ENCODE data around the gene RPAP2.
A peak's percentile ranks its signal among the peaks of the same experiment; 100 is the strongest.
"Not testable (repeated sequence)": the region's sequence is repeated elsewhere in the genome, so short reads cannot be mapped to it uniquely, and the experiment has no call there.

Gene RPAP2

DNA sequence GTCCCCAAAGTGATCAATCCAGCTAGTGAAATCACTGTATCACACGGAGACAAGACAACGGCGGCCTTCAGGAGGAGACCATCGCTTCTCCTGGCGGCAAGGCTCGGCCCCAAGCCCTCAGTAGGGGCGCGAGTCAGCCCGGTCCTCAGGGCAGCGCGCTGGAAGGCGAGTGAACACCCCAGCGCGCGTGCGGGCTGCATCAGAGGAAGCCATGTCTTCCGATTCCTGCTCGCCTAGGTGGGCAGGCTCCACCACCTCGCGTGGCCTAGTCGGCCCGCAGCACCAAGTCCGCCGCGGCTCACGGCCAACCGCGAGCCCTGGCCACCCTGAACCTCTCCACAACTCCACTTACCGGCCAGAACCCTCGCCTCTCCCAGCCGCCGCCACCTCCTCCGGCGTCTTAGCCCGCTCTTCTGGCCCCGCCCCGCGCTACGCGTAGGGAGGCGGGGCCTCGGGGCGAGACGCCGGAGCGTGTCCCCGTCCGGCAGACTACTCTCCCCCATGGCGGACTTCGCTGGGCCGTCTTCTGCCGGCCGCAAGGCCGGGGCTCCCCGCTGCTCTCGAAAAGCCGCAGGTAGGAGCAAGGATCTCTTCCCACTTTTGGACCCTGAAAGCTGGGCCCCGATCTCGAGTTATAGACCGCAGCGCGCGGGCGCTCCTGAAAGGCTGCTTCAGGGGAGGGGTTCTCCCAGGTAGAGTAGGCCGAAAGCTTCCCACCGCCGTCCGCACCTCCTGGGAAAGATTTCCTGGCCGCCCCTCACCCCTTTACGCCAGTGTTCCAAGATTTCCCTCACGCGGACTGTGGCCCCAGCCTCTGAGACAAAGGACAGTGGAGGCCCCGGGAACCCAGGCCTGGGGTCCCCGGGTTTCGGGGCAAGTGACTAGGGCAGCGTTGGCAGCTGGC, at the start of gene RPAP2, which contains the start of gene GLMN:
RPAP2 (plus strand) TSS at position 487 of the 904 bp plus-strand sequence; CDS start at position 502, 15 bp downstream.
GLMN (minus strand) TSS at position 415 of the 904 bp plus-strand sequence. CDS start 988 bp downstream, outside the sequence.
- DNase-seq (ENCODE audit: low read depth), result peak; percentile 72

DNA sequence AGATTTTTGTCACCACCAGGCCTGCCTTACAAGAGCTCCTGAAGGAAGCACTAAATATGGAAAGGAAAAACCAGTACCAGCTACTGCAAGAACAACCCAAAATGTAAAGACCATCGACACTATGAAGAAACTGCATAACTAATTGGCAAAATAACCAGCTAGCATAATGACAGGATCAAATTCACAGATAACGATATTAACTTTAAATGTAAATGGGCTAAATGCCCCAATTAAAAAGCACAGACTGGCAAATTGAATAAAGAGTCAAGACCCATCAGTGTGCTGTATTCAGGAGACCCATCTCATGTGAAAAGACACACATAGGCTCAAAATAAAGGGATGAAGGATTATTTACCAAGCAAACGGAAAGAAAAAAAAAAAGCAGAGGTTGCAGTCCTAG, 44.1 kb upstream of the RPAP2 start:
- not testable (repeated sequence) for DNase-seq (ENCODE audit: low read depth)

DNA sequence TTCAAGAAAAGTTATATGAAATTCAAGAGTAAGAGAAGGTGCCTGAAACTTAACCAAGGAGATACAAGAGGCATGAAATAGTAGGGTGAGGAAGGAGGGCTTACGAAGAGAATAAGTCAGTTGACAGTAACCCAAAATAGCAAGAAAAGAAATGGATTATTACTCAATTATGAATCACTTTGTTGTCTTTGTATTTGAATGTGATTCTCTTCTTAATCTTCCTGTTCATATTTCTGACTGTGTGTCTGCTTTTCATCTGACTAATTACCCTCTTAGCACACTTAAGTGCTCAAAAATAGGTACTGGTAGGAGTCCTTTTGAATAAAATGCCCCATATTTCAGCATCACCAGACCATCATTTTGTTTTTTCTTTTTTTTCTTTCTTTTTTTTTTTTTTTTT, 39.5 kb upstream of the RPAP2 start:
- no peak for DNase-seq (ENCODE audit: low read depth)

DNA sequence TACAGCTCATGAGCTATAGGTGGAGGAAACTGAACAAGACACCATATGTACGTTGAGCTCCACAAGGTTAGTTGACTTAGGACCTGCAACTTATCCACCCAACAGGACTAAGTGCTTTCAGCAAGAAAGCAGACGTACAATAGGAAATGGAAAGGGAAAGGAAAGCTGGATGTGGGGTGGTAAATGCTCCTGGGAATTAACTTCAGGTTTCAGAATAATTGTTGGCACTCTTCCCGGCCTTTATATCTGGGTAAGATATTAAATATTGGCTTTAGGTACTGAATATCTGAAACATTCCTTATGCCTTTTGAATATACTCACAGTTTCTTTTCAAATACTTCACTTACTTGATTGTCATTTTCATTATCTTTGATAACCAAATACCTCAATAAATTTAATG, 36.3 kb upstream of the RPAP2 start:
- no peak for DNase-seq (ENCODE audit: low read depth)

DNA sequence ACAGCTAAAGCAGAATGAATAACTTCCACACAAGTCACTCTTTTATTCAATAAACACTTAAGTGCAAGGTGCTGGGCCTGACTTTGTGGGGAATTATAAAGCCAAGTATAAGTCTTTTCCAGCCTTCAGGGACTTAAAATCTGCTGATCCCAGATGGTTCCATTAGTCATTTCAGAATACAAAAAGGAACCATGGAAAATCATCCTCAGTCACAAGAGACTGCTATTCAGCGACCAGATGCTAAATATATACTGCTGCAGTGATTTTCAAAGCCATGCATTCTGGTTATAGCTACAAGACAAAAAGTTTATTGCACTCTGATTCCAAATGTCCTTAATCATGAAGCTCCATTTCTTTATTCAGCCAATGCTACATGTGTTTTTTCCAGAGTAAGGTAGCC, 25.8 kb upstream of the RPAP2 start:
- DNase-seq (ENCODE audit: low read depth), result no peak

DNA sequence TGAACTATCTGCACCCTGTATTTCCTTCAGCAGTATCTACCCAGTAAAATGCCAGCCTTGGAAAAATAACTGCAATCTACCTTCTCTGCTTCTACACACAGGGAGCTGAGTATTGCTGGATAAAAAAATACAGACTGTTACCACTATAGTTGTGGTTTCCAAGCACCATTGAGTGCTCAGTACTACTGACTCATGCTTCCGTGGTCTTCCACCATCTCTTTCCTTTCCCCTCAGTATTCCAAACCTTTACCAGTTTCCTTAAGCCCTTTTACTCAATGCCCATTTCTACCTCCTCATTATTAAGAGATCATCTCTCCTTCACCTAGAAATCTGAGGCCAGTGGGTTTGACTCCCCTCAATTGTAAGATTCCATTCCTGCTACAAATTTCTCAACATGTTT, 23.9 kb upstream of the RPAP2 start:
- no peak for DNase-seq (ENCODE audit: low read depth)

DNA sequence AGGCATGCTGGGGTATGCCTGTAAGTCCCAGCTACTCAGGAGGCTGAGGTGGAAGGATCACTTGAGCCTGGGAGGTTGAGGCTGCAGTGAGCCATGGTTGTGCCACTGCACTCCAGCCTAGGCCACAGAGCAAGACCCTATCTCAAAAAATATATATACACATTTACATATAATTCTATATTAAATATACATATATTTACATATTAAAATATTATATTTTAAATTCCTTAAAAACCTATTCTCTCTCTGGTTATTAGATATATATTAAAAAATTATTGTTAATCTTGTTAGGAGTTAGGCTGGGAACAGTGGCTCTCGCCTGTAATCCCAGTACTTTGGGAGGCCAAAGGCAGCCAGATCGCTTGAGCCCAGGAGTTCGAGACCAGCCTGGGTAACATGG, 22.8 kb upstream of the RPAP2 start:
- no peak for DNase-seq (ENCODE audit: low read depth)

DNA sequence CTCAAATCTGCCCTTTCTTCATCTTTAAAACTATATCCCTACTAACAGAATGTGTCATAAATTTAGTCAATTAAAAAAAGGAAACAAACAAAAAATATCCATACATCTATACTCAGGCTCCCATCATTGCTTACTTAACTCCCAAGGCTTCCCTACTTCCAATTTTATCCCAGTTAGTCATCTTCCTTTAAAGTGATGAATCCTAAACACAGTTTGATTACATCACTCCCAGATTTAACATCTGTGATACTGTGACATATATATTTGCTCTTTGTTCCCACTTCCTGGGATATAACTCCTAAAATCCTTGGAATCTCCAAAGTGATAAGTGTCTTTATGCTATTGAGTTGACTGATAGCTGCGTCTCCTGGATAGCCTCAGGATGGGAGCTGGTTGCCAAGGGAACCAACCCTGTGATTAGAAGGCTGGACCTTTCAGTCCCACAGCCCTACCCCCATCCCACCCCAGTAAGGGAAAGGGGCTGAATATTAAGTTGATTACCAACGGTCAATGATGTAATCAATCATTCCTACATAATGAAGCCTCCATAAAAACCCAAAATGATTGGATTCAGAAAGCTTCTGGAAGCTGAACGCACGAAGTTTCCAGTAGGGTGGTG, 21.6 kb upstream of the RPAP2 start:
- no peak for DNase-seq (ENCODE audit: low read depth)

DNA sequence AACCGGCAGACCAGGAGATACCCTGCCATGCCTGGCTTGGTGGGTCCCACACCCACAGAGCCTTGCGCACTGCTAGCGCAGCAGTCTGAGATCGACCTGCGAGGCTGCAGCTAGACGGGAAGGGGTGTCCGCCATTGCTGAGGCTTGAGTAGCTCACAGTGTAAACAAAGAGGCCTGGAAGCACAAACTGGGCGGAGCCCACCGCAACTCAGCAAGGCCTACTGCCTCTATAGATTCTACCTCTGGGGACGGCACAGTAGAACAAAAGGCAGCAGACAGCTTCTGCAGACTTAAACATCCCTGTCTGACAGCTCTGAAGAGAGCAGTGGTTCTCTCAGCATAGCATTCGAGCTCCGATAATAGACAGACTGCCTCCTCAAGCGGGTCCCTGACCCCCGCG, 19.1 kb upstream of the RPAP2 start:
- DNase-seq (ENCODE audit: low read depth), result not testable (repeated sequence)

DNA sequence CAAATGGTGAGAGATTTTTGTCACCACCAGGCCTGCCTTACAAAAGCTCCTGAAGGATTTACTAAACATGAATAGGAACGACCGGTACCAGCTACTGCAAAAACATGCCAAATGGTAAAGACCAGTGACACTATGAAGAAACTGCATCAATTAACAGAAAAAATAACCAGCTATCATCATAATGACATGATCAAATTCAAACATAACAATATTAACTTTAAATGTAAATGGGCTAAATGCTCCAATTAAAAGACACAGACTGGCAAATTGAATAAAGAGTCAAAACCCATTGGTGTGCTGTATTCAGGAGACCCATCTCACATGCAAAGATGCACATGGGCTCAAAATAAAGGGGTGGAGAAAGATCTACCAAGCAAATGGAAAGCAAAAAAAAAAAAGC, 17.4 kb upstream of the RPAP2 start:
- DNase-seq (ENCODE audit: low read depth), result not testable (repeated sequence)

DNA sequence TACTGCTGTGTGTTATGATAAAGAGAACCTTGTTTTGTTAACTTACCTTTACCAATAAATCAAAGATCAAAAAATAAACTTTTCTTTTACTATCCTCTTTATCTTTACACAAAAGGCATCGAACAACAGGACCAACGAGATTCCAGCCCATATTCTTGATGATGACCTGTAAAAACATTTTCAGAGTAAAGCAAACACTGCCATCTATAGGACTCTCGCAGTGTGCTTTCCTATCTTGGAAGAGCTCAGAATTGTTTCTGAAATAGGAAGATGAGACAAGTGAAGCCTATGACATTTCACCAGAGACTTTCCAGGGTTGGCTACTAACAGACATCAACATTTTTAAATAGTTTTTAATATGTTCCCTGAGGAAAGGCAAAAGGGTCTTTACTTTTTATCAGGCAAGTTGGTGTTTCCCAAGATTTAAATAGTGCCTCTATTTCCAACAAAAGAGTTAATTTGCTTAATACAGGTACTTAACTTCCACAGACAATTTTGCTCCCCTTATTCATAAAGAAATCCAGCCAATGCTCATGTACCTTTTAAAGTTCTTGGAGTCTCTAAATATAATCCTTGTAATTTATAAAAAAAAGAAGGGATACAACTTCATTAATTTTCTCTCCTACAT, 7.4 kb upstream of the RPAP2 start:
- DNase-seq (ENCODE audit: low read depth), result no peak

DNA sequence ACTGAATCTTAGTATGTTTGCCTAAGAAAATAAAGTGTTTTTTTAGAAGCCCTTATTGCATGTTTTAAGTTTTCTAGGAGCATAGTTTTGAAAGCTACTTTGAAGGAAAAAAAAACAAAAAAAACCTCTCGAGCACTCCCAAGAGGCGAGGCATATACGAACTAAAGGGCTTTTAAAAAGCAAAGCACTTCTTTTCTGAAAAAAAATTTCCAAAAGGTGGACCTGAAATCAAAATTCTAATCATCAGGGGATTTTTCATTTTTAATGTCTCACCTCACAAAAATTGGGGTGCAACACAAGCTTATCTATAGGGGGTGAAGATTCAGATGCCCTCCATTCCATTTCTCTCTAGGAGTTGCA, 666 bp upstream of the RPAP2 start:
- no peak for DNase-seq (ENCODE audit: low read depth)

DNA sequence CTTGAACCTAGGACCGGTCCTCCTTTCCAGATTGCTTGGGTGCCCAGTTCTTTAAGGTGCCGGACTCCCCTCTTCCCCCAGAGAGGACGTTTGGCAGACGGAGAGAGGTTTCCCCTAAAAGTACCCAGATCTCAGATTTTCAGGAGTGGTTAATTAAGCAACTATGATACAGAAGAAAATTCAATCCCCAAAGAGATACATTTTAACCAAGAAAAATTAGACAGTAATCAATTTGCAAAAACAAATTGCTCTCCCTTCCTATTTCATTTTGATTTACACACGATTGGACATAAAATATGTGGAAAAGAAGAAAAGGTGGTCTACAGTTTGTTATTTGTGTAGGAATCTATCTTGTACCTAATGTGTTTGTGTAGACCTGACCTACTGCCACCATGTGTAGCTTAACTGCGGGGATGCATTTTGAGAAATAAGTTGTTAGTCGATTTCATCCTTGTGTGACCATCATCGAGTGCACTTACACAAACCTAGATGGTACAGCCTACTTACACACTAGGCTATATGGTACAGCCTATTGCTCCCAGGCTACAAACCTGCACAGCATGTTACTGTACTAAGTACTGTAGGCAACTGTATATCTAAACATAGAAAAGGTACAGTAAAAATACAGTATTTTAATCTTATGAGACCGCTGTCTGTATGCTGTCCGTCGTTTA, 755 bp downstream of the RPAP2 start:
- DNase-seq (ENCODE audit: low read depth), result no peak

DNA sequence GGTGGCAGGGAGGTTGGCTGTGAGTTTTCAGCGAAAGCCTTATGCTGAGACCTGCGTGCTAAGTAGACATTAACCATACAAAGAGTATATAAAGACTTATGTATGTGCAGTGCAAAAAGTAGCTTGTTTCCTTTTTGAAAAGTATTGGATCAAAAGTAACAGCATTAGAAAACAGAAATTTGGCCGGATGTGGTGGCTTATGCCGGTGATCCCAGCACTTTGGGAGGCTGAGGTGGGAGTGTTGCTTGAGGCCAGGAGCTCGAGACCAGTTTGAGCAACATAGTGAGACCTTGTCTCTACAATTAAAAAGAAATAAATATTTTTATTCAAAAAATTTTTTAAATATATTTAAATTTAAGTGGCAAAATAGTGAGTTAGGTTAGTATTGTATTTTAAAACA, 2.2 kb downstream of the RPAP2 start:
- DNase-seq (ENCODE audit: low read depth), result no peak

DNA sequence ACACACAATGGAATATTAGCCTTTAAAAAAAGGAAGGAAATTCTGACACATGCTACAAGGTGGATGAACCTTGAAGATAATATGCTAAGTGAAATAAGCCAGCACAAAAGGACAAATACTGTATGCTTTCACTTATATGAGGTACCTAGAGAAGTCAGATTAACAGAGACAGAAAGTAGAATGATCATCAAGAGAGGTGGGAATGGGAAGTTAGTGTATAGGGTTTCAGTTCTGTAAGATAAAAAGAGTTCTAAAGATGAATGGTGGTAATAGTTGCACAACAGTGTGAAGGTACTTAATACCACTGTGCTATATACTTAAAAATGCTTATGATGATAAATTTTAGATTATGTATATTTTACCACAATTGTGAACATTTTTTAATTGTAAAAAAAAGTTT, 7.2 kb downstream of the RPAP2 start:
- no peak for DNase-seq (ENCODE audit: low read depth)

DNA sequence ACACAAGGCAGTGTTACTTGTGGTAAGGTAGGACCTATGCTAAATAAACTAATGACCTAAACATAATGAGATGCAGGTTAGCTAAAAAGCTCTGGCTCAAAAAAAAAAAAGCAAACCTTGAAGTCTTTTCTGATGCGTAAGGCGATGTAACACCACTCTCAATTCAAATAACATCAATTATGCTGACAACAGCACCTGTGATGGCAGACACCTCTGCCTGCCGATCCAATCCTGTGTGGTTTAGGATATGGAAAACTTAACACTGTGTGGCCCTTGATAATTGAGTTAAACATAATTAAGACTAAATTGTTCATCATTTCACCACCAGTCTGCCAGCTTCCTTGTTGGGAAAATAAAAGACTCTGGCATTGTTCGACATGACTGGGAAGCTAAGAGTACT, 9.1 kb downstream of the RPAP2 start:
- DNase-seq (ENCODE audit: low read depth), result no peak

DNA sequence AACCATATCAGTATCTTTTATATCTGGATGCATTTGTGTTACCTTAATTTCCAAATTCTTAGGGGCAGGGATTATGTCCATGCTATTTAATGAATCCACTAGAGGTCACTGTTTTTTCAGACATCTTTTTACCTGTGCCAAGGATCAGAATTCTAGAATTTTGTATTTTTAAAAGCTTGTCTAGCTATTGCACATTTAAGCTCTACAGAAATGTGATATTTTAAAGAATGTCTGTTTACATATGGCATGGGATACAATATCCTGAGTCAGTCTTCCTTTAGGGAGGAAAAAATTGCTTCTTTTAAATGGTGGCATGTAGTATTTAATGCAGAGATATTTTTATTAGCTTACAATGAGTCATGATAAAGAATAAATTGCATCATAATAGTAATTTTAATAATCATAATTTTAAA, 11.3 kb downstream of the RPAP2 start:
- DNase-seq (ENCODE audit: low read depth), result no peak

DNA sequence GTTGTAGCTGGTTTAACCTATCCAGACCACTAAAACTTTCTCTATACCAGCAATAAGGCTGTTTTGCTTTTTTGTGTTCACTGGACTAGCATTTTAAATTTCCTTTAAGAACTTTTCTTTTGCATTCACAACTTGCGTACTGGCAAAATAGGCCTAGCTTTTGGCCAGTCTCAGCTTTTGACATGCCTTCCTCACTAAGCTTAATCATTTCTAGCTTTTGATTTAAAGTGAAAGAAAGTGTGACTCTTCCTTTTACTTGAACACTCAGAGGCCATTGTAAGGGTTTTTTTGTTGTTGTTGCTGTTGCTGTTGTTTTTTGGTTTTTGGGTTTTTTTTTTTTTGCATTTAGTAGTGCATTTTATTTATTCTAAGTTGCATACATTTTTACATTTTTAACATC, 15.2 kb downstream of the RPAP2 start:
- DNase-seq (ENCODE audit: low read depth), result no peak

DNA sequence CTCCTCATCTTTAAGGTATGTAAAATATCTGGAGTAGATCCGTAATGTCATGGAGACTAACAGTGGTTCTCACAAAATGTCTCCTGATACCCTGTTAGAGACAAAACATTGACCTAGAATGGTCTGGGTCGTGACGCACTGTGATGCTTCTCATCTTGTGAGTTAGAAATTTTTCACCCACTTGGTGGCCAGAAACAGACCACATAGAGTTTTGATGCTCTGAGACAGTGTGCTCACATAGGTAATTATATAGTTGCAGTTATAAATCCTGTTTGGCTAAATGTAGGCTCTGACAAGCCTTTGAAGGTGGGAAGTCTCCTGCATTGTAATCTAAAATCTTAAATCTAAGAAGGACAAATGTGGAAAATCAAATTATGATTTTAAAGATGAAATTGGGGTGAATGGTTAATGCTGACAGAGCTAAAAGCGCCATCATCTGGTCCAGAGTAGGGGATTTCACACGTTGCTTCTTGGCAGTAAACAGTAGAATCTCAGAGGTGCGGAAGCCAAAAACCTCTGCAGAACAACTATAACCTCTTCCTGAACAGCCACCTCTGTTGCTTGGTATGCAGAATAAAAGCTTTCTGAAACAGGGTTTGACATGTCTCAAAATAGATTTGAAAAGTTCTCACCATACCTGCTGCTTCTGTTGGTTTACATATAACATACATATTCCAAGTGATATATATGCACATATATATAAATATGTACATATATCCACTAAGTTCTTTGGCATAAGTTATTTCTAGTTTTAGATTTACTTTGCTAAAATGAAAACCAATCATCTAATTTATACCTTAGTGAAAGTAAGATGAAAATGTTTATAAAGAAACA, 17.1 kb downstream of the RPAP2 start:
- DNase-seq (ENCODE audit: low read depth), result no peak

DNA sequence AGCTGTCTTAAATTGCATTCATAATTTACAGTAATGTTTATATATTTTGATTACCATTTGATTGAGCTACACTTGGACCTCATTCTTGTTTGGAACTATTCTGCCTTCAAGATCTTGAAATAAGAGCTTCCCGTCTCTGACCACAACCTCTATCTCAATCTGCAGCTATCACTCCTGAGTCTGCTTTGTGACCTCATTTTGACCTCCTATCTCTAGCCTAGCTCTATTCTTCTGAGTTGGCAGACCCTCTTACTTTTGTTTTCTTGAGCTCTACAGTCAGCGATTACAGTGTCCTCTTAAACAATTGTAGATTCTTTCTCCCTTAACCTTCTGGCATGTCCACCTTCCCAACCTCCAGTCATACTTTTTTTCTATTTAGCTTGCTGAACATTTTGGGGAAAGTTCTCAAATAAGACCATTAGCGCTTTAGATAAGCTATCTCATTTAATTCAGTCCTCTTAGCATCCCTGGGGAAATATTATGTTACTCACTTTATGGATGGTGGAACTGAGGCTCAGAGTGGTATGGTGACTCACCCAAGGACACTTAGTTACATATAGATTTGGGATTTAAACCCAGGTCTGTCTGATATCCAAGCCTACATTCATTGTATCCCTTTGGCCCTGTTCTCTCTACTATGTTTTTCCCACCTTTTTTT, 19.1 kb downstream of the RPAP2 start:
- no peak for DNase-seq (ENCODE audit: low read depth)
